GM20000 (cell line): ENCODE data around the gene C1R.
"Not testable (repeated sequence)": the region's sequence is repeated elsewhere in the genome, so short reads cannot be mapped to it uniquely, and the experiment has no call there.

Source experiments
- DNase-seq: peaks from one replicate; pipeline ENCODE4 v3.0.0; 2012; ENCODE audit warnings: low spot score
- CTCF ChIP-seq: IDR thresholded peaks from 2 replicates; pipeline ENCODE4 v1.5.1; 2012; ENCODE audit warnings: mild to moderate bottlenecking, control low read depth; ENCODE audit errors: extremely low read depth, missing control alignments

Gene C1R

GRCh38 chr12:7045913-7046312, 46.3 kb downstream of the C1R start:
- DNase-seq: no peak
- TF ChIP-seq CTCF: no peak

DNA sequence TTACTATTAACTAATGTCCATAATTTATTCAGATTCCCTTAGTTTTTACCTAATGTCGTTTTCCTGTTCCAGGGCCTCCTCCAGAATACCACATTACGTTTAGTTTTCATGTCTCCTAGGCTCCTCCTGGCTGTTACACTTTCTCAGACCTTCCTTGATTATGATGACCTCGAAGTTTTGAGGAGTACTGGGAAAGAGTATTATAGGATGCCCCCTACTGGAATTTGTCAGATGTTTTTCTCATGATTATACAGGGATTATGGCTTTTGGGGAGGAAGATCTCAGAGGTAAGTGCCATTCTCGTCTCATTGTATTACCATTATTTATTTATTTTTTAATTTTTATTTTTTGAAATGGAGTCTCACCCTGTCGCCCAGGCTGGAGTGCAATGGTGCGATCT, 49.4 kb downstream of the C1R start:
- DNase-seq: no peak
- no peak for TF ChIP-seq CTCF

DNA sequence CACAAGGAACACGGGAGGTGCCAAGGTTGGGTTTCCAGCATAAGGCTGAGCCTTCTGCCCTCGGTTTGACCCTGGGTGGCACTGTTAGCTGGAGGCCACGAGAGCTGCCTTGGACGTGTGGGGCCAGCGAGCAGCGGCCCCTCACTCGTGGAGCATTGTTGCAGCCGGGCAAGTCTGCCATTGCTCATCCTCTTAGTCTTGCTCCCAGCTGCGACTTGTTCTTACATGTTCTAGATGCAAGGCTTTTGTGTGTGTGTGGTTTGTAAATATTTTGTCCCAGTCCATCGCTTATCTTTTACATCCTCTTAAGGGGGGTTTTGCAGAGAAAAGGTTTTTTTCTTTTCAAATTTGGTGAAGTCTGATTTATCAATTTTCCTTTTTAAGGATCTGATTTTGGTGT, 52.8 kb downstream of the C1R start:
- DNase-seq: no peak
- no peak for TF ChIP-seq CTCF

- no peak for DNase-seq
- no peak for TF ChIP-seq CTCF
Measured at GRCh38 chr12:7038591-7038990, 53.7 kb downstream of the C1R start.

DNA sequence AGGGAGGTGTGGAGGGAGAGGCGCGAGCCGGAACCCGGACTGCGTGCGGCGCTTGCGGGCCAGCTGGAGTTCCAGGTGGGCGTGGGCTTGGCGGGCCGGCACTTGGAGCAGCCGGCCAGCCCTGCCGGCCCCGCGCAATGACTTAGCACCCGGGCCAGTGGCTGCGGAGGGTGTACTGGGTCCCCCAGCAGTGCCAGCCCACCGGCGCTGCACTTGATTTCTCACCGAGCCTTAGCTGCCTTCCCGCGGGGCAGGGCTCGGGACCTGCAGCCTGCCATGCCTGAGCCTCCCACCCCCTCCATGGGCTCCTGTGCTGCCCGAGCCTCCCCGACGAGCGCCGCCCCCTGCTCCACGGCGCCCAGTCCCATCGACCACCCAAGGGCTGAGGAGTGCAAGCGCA, 54.8 kb downstream of the C1R start:
- DNase-seq: not testable (repeated sequence)

- no peak for DNase-seq
- no peak for TF ChIP-seq CTCF
Measured at GRCh38 chr12:7035463-7035862, 56.8 kb downstream of the C1R start.

- no peak for TF ChIP-seq CTCF
- DNase-seq: no peak
Measured at GRCh38 chr12:7034464-7034863, 57.8 kb downstream of the C1R start.

DNA sequence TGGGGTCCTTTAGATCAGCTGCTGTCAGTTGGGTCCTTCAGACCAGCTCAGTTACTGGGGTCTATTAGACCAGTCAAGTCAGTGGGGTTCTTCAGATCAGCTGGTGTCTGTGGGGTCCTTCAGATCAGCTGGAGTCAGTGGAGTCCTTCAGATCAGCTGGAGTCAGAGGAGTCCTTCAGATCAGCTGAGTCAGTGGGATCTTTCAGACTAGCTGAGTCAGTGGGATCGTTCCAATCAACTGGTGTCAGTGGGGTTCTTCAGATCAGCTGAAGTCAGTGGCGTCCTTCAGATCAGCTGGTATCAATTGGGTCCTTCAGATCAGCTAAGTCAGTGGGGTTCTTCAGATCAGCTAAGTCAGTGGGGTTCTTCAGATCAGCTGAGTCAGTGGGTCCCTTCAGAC, 59.3 kb downstream of the C1R start:
- no peak for TF ChIP-seq CTCF

More for the DNA sequence above, 59.3 kb downstream of the C1R start:
- no peak for DNase-seq
